Naive B cell (primary cell): Measurements from ENCODE around the gene NR1H4. TPM values are rescaled to one million over a fixed set of nuclear protein-coding genes. Genes with fewer than 3 reads are reported as not detected.
"Not testable (repeated sequence)": the region's sequence is repeated elsewhere in the genome, so short reads cannot be mapped to it uniquely, and the experiment has no call there.

Experiments
- ATAC-seq, 2 donors: fragments of 150-1000 bp; cut with Tn5 transposase; 2 replicates each; pipeline ENCODE4 v1.10.0; 2021; ENCODE audit warnings: low read depth in 2 of 2, mild to moderate bottlenecking in 2 of 2, moderate library complexity in 2 of 2
- DNase-seq: peaks from one replicate; pipeline ENCODE4 v3.0.0; 2022
- H3K27ac Mint-ChIP-seq, 6 donors: one replicate each; pipeline ENCODE4 v1.8.0; 2020 to 2022; ENCODE audit warnings: mild to moderate bottlenecking in 6 of 6, mixed read lengths in 6 of 6, moderate library complexity in 5 of 6, inconsistent platforms in 2 of 6
- H3K27me3 Mint-ChIP-seq, 3 donors: one replicate each; pipeline ENCODE4 v1.8.0; 2021 to 2022; ENCODE audit warnings: mixed read lengths in 3 of 3, mild to moderate bottlenecking in 1 of 3
- H3K36me3 Mint-ChIP-seq, 2 donors: one replicate each; pipeline ENCODE4 v1.8.0; 2020 to 2022; ENCODE audit warnings: mixed read lengths in 2 of 2, inconsistent platforms in 1 of 2, mild to moderate bottlenecking in 1 of 2
- H3K4me1 Mint-ChIP-seq, 3 donors: one replicate each; pipeline ENCODE4 v1.8.0; 2020 to 2022; ENCODE audit warnings: mixed read lengths in 3 of 3, inconsistent platforms in 1 of 3, mild to moderate bottlenecking in 1 of 3, moderate library complexity in 1 of 3
- H3K4me3 Mint-ChIP-seq, 8 donors: one replicate each; pipeline ENCODE4 v1.8.0; 2020 to 2022; ENCODE audit warnings: mild to moderate bottlenecking in 8 of 8, mixed read lengths in 8 of 8, moderate library complexity in 8 of 8, inconsistent platforms in 2 of 8
- H3K9me3 Mint-ChIP-seq, 7 donors: one replicate each; pipeline ENCODE4 v1.8.0; 2020 to 2022; ENCODE audit warnings: mixed read lengths in 7 of 7, mild to moderate bottlenecking in 5 of 7, inconsistent platforms in 2 of 7, moderate library complexity in 1 of 7
- polyA plus RNA-seq, 6 donors: library from polyadenylated mRNA; unstranded; fragments of 300-500 nt; fragmentation: Illumina TruSeq; gene quantifications; one replicate each; pipeline ENCODE4 v1.2.3, GENCODE V29; 2021; ENCODE audit warnings: low read depth in 6 of 6

NR1H4 gene
- polyA plus RNA-seq: not detected

GRCh38 chr12:100473716-100474150 lies at the start of gene NR1H4:
NR1H4 (plus strand) TSS chr12:100473866; CDS start chr12:100493324, 19,458 bp downstream.
- Mint-ChIP-seq H3K36me3 (no peaks in the 10 kb centered on the region), H3K27me3 (peaks cover 9 to 33% (median 19%) of the 10 kb centered on the region in 3 donors), H3K27ac (no peak within 1 kb of the TSS), H3K9me3 (peaks cover 0 to 4% (median 0%) of the 10 kb centered on the region in 7 donors), H3K4me3 (no peak within 1 kb of the TSS), H3K4me1 (no peaks in the 10 kb centered on the region)
- no peak for DNase-seq
- no peak for ATAC-seq

- DNase-seq (no peak), ATAC-seq (no peak)
- Mint-ChIP-seq H3K9me3 (peaks cover 5 to 18% (median 15%) of the 10 kb centered on the region in 7 donors), H3K27ac (no peak overlapping the region), H3K4me1 (no peaks in the 10 kb centered on the region), H3K27me3 (peaks cover 0 to 11% (median 0%) of the 10 kb centered on the region in 3 donors), H3K36me3 (peaks cover 0 to 16% of the 10 kb centered on the region in 2 donors), H3K4me3 (no peak overlapping the region)
Observed at GRCh38 chr12:100426145-100426544, 47.5 kb upstream of the NR1H4 start.

- Mint-ChIP-seq H3K4me1 (no peaks in the 10 kb centered on the region), H3K9me3 (peaks cover 5 to 18% (median 15%) of the 10 kb centered on the region in 7 donors), H3K36me3 (peaks cover 0 to 16% of the 10 kb centered on the region in 2 donors), H3K27ac (no peak overlapping the region), H3K4me3 (no peak overlapping the region), H3K27me3 (peaks cover 0 to 11% (median 0%) of the 10 kb centered on the region in 3 donors)
- no peak for DNase-seq
- ATAC-seq: no peak
Observed at GRCh38 chr12:100427078-100427477, 46.6 kb upstream of the NR1H4 start.

GRCh38 chr12:100430251-100430650 lies 43.4 kb upstream of the NR1H4 start:
- not testable (repeated sequence) for ATAC-seq, H3K27ac Mint-ChIP-seq, H3K4me3 Mint-ChIP-seq, H3K4me1 Mint-ChIP-seq, DNase-seq
- Mint-ChIP-seq H3K9me3 (peaks cover 3 to 13% (median 6%) of the 10 kb centered on the region in 7 donors), H3K27me3 (peaks cover 0 to 11% (median 7%) of the 10 kb centered on the region in 3 donors), H3K36me3 (peaks cover 0 to 16% of the 10 kb centered on the region in 2 donors)

DNA sequence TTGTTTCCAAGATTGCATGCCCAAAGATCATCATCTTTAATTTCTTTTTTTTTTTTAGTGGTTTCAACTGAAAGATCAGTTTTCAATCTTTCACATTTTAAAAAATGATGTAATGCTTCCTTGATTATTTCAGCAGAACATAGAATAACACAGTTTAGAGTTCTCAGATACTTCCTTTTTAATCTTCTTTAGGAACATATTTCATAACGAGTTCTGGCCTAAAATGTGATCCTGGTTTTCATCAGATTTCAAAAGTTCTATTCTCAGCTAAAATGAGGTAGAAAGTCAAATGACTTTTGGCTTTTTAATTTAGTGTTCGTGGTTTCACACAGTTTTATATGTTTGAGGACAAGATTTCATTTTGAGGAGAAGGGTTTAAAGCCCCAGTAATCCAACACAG lies 40.0 kb upstream of the NR1H4 start:
- H3K4me1 Mint-ChIP-seq: no peaks in the 10 kb centered on the region

GRCh38 chr12:100434177-100434576 lies 39.5 kb upstream of the NR1H4 start:
- Mint-ChIP-seq H3K27ac (no peak overlapping the region), H3K4me1 (no peaks in the 10 kb centered on the region), H3K27me3 (peaks cover 8 to 15% (median 11%) of the 10 kb centered on the region in 3 donors), H3K36me3 (no peaks in the 10 kb centered on the region), H3K4me3 (no peak overlapping the region), H3K9me3 (peaks cover 0 to 6% (median 0%) of the 10 kb centered on the region in 7 donors)
- DNase-seq (no peak), ATAC-seq (no peak)

More for the DNA sequence above, 40.0 kb upstream of the NR1H4 start:
- H3K36me3 Mint-ChIP-seq: no peaks in the 10 kb centered on the region
- no peak overlapping the region for H3K4me3 Mint-ChIP-seq
- peaks cover 8 to 15% (median 11%) of the 10 kb centered on the region in 3 donors for H3K27me3 Mint-ChIP-seq
- H3K9me3 Mint-ChIP-seq: peaks cover 0 to 6% (median 0%) of the 10 kb centered on the region in 7 donors
- H3K27ac Mint-ChIP-seq: no peak overlapping the region
- DNase-seq (no peak), ATAC-seq (no peak)

DNA sequence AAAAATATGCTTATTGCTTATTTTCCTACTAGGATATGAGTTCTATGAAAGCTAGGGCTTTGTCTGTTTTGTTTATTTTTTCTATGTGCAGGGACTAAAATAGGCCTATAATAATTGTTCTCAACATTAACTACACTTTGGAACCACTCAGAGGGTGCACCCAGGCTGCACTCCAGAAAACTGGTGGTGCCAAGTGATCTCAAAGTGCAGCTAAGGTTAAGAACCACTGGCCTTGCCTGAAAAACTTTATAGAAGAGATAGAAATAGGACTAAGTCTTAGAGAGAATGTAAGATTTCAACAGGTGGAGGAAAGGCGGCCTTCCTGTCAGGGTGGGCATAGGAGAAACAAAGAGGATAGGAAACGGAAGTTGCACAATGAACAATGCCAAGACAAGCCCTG lies 37.7 kb upstream of the NR1H4 start:
- DNase-seq (no peak), ATAC-seq (no peak)
- no peaks in the 10 kb centered on the region for H3K36me3 Mint-ChIP-seq
- no peaks in the 10 kb centered on the region for H3K4me1 Mint-ChIP-seq
- H3K4me3 Mint-ChIP-seq: no peak overlapping the region
- peaks cover 0 to 5% (median 0%) of the 10 kb centered on the region in 7 donors for H3K9me3 Mint-ChIP-seq
- H3K27ac Mint-ChIP-seq: no peak overlapping the region
- peaks cover 11 to 15% (median 14%) of the 10 kb centered on the region in 3 donors for H3K27me3 Mint-ChIP-seq

- Mint-ChIP-seq H3K27me3 (peaks cover 11 to 15% (median 14%) of the 10 kb centered on the region in 3 donors), H3K36me3 (no peaks in the 10 kb centered on the region), H3K4me1 (no peaks in the 10 kb centered on the region), H3K27ac (no peak overlapping the region), H3K9me3 (peaks cover 0 to 5% (median 0%) of the 10 kb centered on the region in 7 donors), H3K4me3 (no peak overlapping the region)
- DNase-seq: no peak
- ATAC-seq: no peak
Observed at GRCh38 chr12:100437038-100437841, 36.4 kb upstream of the NR1H4 start.

DNA sequence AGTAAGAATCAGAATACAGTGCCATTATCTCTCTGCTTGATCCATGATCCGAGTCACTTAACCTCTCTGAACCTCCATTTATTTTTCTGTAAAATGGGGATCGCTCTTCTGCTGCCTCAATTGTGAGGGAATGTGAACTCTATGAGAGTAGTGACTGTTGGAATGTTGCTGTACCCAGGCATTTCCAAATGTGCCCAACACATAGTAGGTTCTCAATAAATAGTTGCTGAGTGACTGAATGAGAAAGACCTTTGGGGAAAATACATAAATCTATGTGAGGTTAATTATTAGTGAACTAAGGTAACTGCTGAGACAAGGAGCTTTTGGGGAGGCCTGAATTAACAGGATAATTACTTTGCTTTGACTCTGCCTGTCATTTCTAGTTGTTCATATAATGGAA lies 33.9 kb upstream of the NR1H4 start:
- no peaks in the 10 kb centered on the region for H3K4me1 Mint-ChIP-seq
- peaks cover 11 to 16% (median 14%) of the 10 kb centered on the region in 3 donors for H3K27me3 Mint-ChIP-seq
- ATAC-seq (no peak), DNase-seq (no peak)
- no peaks in the 10 kb centered on the region for H3K36me3 Mint-ChIP-seq
- no peak overlapping the region for H3K27ac Mint-ChIP-seq
- peaks cover 0 to 5% (median 0%) of the 10 kb centered on the region in 7 donors for H3K9me3 Mint-ChIP-seq
- H3K4me3 Mint-ChIP-seq: no peak overlapping the region

- ATAC-seq: no peak
- no peak for DNase-seq
- Mint-ChIP-seq H3K27ac (no peak overlapping the region), H3K4me3 (no peak overlapping the region), H3K4me1 (no peaks in the 10 kb centered on the region), H3K9me3 (peaks cover 0 to 5% (median 0%) of the 10 kb centered on the region in 7 donors), H3K27me3 (peaks cover 19 to 23% (median 23%) of the 10 kb centered on the region in 3 donors), H3K36me3 (no peaks in the 10 kb centered on the region)
Observed at GRCh38 chr12:100442403-100442802, 31.3 kb upstream of the NR1H4 start.

- H3K27ac Mint-ChIP-seq: peak overlapping the region in 1 of 6 donors; percentile 12
- ATAC-seq (no peak), DNase-seq (no peak)
- H3K27me3 Mint-ChIP-seq: peaks cover 19 to 22% (median 20%) of the 10 kb centered on the region in 3 donors
- no peaks in the 10 kb centered on the region for H3K4me1 Mint-ChIP-seq
- H3K4me3 Mint-ChIP-seq: no peak overlapping the region
- peaks cover 0 to 5% (median 0%) of the 10 kb centered on the region in 7 donors for H3K9me3 Mint-ChIP-seq
- no peaks in the 10 kb centered on the region for H3K36me3 Mint-ChIP-seq
Observed at GRCh38 chr12:100443434-100443833, 30.2 kb upstream of the NR1H4 start.

GRCh38 chr12:100445081-100445481 lies 28.6 kb upstream of the NR1H4 start:
- Mint-ChIP-seq H3K36me3 (no peaks in the 10 kb centered on the region), H3K27ac (no peak overlapping the region), H3K4me1 (no peaks in the 10 kb centered on the region), H3K4me3 (no peak overlapping the region), H3K27me3 (peaks cover 15 to 21% (median 21%) of the 10 kb centered on the region in 3 donors), H3K9me3 (peaks cover 0 to 5% (median 0%) of the 10 kb centered on the region in 7 donors)
- ATAC-seq (no peak), DNase-seq (no peak)

DNA sequence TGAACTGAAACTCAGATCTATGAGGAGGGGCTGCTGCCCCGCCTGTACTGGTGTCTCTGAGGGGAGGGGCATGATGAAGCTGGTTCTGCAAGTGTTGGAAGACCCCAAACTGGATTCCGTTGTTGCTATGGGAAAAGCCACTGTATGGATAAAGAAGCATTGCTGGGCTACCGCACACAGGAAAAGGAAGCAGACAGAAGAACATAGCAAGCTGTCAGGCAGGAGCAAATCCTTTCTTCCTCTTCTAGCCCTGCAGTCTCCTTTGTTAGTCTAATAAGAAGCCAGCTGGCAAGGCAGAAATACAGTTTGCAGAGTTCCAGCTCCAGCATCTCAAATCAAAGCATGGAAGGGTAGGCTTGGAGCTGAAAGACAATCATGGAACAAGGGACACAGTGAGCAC lies 26.3 kb upstream of the NR1H4 start:
- DNase-seq (no peak), ATAC-seq (no peak)
- H3K27me3 Mint-ChIP-seq: peaks cover 21 to 24% (median 21%) of the 10 kb centered on the region in 3 donors
- H3K4me3 Mint-ChIP-seq: no peak overlapping the region
- H3K4me1 Mint-ChIP-seq: no peaks in the 10 kb centered on the region
- peaks cover 0 to 5% (median 0%) of the 10 kb centered on the region in 7 donors for H3K9me3 Mint-ChIP-seq
- H3K27ac Mint-ChIP-seq: no peak overlapping the region
- no peaks in the 10 kb centered on the region for H3K36me3 Mint-ChIP-seq

DNA sequence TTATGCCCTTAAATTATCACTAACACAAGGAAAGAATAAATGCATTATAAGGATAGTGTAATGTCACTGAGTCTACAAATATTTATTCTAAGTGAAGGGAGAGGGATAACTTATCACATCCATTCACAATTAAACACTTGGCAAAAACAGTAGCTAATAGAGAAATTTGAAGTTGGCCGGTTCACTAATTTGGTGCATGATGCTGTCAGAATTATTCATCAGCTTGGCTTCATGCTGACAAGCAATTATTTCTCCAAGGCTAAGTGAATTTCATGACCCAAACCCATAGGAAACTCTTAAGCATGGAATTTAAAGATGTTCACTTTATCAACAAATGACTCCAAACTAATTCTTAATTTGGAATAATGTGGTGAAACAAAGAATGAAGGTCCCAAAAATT lies 25.0 kb upstream of the NR1H4 start:
- H3K27me3 Mint-ChIP-seq: peaks cover 21% of the 10 kb centered on the region in 3 donors

More for the DNA sequence above, 25.0 kb upstream of the NR1H4 start:
- DNase-seq (no peak), ATAC-seq (no peak)
- Mint-ChIP-seq H3K9me3 (peaks cover 0 to 5% (median 0%) of the 10 kb centered on the region in 7 donors), H3K27ac (no peak overlapping the region), H3K4me1 (no peaks in the 10 kb centered on the region), H3K36me3 (no peaks in the 10 kb centered on the region), H3K4me3 (no peak overlapping the region)
